GF-D8 (cell line): ENCODE measurements around the gene FILIP1.

Experiments used
- DNase-seq: peaks from one replicate; lab custom pipeline; 2025; lab: John Stamatoyannopoulos, UW

The FILIP1 gene

DNA sequence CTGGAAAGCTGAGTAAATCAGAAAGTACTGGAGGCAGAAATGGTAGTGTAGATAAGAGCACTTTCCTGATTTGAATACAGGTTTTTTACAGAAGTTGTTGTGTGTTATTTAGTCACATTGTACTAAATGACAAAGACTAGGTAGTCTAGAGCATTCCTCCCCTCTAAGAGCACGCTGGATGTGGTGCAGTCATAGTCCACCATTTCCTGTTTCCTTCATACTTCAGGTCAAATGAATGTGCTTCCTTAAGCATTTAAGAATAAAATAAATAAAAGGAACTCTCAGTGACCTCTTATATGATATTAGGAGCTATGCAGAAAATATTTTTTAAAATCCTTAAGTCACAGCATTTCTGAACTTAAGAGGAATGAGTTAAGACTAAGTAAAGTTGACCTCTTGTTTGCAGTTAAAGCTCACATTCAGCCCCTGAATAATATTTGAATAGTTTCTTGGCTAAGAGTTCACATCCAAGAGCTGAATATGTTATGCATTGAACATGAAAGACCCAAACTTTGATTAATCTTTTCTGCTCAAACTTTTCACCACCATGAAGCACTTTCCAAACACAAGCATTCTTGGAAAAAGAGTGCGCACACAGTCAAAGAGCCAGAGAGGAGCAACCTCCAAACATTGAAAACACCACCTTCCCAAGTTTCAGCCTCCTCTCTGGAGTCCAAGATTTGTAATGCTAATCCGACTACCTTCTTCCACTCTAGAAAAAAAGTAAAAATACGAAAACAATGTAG is 155.6 kb downstream of the FILIP1 start:
- DNase-seq, result no peak

DNA sequence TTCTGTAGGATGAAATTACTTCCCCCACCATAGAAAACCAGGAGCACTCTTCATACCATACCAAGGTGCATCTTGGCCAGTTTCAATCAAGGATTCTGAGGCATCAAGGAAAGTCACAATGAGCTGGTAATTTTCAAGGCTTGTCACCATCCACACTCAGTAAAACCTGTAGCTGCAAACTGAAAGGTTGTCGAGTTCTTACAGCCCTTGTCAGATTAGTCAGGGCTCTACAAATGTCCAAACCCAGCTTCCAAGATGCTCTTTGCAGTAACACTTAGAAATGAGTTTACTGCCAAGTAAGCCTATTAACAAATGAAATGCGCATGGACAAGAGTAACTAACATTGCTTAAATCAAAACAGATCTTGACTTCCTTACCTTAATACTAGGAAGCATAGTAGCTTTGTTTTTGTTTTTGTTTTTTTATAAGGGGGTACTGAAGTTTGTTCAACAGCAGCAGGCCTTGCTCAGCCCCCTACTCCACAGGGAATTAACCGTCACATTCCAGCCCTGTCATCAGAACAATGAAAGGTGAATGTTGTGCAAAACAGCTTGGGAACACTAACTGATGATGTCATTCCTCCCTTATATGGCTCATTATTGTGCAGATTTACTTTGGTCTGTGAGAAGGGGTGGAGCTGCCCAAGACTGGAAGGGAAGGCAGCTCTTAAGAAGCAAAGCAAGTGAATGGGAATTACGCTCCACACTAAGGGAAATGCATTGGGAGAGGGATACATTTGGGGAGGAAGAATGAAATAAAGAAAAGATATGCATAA is 159.1 kb downstream of the FILIP1 start:
- DNase-seq, result no peak

DNA sequence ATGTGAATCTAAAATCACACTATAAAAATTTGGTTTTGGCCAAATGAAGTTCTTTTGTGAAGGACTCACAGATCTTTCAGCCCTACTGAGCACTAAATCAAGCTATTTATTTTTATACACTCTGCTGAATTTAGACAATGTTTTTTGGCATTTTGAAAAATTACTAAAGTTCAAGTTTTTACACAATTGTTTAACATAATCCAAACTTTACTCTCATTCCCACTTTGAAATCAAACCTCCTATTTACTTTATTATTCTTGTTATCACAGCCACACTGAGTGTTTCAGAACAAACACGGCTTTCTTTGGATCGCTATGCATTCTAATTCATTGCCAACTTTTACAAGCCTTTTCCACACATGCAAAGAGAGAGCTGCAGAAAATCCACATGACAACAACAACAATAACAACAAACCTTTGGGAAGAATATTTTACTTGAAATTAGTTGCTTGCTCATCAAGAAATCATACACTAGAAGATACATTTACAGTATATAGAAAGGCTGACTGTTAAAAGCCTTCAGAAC is 159.9 kb downstream of the FILIP1 start:
- no peak for DNase-seq

DNA sequence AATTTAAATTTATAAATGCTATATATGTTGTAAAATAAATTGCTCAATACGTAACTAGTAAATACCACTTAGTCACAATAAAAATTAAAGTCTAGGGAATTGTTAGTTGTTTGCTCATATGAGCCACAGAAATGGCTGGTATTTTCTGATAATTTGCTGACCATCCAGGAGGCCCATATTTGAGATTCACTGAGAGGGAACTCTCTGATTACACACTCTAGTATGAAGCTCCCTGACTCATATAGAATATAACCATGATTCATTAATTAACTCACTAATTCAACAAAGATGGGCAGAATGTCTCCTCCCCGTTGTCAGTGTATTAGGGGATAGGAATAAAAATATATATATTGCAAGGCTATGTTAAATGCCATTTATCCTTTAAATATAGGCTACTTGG is 162.4 kb downstream of the FILIP1 start:
- DNase-seq, result no peak

DNA sequence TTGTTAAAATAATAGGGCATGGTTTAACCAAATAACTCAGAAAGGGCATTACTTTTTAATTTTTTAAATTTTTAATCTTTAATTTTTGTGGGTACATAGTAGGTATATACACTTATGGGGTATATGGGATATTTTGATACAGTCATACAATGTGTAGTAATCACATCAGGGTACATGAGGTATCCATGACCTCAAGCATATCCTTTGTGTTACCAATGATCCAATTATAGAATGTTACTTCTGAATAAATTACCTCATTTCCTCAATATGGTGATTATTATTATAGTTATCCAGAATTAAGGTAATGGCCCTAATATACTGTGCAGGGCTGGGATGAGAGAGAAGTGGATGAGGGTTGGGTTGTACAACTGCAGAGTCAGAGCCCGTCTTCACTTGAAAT is 163.9 kb downstream of the FILIP1 start:
- no peak for DNase-seq

DNA sequence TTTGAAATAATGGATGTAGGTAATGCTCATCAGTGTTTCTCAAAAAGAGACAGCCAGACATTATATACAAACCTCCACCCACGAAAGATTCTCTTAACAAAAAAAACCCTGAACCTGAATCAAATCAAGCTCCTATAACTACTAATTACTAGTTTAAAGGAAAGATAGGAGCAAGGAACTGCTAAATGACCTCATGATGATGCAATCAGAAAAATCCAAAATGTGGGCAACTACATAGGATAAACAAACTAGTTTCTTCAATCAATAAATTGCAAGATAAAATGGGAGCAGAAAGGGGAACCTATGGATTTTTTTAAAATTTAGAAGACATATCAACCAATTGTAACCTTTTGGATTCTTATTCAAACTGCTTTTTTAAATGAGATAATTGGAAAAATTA is 165.8 kb downstream of the FILIP1 start:
- no peak for DNase-seq

DNA sequence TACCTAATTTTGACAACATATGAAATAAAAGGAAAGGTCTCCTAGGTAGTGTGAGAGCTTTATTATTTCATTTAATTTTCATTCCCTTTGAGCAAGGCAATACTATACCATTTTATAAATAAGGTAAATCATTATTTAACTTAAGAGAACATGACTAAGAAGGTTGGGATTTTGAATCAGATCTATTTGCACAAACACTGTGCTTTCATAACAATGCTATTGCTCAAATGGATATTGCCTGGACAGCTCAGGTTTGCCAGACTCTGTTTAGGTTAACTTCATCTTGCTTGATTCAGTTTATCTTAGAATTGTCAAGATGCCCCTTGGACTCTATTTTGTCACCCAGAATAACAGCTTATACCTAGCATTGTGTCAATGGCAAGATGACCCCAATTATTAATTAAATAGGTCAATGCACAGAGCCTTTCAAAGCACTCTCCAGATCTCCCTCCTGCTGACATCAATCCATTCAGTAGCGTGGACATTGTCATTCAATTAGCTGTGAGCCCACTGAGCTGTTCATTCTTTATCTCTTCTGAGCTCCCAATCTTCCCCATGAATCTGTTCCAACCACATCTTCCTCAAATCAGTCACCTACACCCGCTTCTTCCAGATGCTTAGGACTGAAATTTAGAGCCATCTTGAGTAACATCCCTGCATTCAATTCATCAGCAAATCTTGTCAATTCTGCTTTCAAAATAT is 166.9 kb downstream of the FILIP1 start:
- no peak for DNase-seq

DNA sequence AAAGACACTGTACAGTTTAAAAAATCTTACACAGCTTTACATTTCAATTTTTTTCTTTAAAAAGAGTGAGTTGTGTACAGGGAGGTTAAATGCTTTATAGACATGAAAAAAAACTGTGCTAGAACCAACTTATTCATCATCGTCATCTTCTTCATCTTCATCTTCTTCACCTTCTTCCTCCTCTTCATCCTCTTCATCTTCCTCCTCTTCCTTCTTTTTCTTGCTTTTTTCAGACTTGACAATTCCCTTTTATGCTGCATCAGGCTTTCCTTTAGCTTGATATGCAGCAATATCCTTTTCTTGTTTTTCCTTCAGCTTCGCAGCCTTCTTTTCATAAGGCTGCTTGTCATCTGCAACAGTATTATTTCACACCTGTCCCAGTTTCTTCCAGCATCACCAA is 174.7 kb downstream of the FILIP1 start:
- DNase-seq, result no peak

DNA sequence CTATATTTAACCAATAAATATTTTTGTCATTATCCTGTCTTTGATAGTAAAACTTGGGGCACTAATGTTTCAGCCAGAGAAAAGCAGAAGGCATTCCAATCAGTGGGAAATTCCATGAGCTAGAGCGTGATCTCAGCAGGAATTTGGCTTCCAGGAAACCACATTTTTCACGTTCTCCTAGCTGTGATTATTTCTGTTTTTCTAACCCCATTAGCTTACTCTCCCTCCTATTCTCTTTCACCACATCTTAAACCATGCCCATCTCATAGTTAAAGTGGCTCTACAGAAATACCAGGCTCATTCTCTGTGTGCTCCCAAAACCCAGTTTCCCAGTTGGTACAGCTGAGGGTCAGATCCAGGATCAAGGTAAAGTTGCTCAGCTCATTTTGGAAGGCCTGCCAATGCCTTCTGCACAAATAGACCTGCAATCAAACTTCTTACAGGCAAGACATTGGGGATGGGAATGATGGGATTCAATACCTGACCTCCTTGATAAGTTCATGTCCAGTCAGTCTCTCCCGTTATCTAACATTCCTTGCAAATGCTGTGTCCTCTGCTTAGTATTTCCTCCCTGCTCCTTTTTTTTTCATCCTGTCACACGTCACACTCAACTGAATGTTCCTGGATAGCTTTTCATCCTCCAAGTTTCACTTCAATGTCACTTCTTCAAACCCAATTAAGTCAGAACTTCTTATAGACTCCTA is 175.9 kb downstream of the FILIP1 start:
- no peak for DNase-seq

DNA sequence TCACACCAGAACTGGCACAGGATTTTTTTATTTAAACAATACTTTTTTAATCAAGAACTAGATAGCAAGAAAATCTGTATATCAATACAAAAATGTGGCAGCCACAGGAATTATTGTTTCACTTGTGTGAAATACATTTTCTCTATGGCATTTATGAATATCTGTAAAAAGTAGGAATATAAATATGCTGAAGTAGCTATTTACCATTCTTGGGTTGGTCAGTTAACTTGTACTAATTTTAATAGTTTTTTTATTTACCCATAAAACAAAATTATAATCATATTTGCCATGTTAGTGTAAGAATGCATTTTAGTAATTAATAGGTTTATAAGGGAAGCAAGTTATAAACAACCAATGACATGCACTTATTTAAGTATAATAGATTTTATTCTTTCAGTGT is 177.6 kb downstream of the FILIP1 start:
- DNase-seq, result no peak

DNA sequence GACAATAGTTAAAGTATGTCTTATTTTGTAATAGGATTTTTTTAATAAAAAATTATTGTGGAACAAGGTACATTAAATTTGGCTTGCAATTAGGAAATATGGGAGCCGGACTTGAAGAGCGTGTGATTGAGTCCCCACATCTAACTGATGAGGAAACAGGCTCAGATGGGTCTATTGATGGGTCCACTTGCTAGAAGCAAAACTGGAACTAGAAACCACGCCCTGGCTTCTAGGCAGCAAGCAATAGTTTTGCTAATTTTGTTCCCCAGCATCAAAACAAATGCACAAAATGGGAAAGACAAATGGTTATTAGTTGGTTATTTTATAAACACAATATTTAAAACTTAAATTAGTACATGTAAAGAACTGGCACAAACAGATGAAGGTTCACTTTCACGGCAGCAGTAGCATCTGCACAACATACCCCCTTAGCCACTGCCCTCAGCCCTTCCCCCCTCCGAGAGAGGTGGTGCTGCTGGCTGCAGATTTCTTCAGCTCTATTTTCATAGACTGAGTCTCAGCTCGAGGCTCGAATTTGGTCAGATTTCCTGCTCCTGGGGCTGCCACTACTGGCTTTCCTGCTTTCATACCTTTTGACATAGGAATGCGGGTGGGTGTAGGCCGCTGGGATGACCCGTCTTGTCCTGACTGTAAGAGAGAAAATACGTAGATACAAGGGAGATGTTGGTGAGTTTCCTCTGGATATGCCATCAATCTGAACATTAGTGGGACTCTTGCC is 185.2 kb downstream of the FILIP1 start:
- DNase-seq, result no peak

DNA sequence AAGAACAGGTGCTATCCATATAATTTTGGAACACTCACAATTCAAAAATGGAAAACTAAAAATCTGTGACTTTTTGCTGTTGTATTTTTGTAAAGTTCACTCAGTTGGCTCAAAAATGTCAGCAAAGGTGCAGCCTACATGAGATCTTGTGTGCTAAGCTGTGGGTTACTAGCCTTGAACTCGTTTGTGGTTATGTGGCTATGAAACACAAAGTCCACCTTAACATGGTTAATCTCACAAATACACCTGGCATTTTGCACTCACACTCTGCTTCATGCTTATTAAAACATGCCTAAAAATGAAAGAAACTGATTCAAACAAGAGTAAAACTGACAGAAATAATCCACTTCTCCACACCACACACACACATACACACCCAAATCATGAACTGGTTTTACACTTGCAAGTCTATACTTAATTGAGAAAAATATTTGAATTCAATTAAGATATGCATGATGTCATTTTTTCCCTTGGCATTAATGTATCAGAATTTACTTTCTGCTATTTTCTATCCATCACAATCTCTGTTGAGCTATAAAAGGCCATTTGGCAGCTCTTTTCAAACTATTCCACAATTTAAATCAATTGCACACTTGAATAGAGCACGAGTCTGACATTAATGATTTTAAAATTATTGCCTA is 186.1 kb downstream of the FILIP1 start:
- no peak for DNase-seq

DNA sequence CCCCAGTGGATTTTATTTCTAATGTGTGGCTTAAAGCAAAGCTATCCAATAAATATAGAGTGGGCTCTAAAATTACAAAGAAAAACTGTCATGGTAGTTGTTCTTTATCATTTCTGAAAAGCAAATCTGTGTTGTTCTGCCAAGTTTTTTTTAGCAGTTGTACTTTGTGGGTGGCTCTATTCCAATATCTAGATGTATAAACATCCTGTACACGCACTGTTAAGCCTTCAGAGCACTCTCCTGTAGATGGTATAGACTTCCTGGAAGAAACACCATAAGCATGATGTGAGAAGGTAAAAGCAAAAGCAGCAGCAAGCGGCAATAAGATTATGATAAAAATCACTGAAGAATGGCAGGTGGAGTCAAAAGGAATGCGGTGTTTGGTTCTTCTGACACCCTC is 187.5 kb downstream of the FILIP1 start:
- no peak for DNase-seq

DNA sequence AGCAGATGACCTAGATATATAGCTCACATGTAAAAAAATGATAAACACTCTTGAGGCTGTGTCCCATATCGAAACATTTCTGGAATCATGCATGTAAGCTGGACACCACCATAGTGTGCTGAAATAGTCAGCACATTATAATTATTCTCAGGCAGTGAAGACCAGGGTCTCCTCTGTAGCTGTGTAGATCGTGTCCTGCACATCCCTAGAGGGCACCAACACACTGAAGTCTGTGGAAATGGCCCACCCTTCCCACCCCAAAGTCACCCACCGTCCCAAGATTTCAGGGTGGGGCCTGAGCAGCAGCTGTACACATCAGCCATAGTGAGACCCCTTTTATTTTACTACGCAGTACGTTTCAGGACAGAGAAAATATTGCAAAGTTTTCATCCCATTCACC is 188.0 kb downstream of the FILIP1 start:
- no peak for DNase-seq

DNA sequence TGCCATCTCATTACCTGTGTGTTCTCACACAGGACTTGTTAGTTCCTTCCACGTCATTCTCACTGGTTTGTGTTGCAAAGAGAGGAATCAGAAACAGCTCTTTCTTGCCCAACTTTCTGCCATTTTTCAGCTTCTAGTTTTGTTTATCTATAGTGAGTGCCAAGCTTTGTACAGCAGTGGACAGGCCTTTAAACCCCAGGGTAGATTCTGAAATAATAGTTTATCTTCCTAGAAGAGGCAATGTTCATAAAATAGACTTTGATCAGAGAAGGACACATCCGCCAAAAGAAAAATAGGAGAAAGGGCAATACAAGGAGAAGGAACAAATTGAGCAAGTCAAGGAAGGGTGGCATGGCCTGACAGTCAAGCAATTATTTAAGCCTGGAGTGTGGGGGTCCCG is 191.3 kb downstream of the FILIP1 start:
- no peak for DNase-seq

DNA sequence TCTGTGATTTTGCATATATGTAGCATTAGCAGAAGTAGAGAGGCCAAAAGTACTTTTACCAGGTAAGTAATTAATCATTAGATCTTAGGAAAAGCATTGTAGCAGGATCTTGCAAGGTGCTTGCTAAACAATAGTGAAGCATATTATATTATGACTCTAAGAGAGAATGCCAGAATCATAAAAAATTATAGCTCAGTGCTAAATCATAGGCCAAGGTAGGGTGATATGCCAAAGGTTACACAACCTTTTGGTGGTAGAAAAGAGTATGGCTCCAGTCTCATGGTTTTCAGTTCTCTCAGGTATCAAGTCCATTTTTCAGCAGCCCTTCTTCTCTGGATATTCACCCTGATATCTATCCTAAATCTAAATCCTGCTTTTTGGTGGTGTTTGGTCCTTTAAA is 192.1 kb downstream of the FILIP1 start:
- DNase-seq, result no peak

DNA sequence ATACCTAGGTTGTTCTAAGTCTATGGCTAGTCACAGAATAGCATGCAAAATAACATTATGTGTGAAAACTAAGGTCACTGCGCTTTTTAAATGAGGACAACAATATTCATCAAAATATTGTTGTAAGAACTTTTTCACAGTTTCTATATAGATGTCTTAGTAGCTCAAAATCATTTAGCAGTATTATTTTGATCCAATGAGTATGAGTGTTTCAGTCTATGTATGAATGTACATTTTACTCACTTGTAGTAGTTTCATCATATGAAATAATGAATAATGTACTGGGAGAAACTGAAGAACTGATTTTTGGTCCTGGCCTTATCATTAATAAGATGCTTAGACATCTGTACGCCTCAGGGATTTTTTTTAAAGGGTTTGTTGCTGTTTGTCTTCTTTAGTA is 192.5 kb downstream of the FILIP1 start:
- no peak for DNase-seq

DNA sequence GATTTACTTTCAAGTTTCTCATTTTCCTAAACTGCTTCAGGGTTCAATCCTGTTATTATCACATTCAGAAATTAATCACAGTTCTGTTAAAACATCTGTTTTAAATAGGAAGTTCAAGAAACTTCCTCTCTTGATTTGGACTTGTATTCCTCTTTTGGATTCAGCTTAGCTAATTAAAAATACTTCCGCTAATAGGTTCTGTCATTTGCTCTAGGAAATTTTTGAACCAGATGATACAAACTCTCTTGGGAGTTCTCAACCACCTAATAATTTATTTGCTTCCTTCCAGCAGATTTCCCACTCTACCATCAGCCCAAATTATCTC is 193.1 kb downstream of the FILIP1 start:
- no peak for DNase-seq

DNA sequence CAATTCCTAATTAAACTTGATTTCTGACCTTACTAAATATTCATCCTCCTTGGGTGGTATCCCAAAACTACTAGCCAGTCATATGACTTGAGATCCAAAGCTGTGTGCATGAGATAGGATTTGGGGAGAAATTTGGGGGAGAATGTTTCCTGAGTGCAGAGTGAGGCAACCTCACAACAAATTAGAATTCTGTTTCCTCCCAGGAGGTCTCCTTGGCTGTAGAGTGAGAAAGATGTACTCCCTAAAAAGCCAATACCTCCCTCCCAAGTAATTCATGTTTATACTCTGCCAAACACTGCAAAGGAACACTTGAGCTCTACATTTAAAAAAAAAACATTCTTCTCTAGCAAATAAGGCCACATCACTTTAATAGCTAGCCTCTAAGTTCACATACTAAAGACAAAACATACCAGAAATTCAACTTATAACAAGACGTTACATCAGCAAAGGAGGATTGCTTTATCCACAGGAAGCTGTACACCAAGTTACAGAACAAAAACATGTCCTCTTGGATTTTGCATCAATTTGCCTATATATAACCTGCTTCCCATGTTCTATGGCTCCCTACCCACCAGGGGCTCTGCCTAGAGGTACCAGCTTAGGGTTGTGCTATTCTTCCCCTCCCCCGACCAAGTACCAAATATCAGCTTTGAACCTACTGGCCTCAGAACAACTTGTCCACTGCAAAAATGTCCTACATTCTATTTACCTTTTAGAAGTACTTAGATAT is 193.6 kb downstream of the FILIP1 start:
- DNase-seq, result no peak
